HepG2 (cell line): ENCODE measurements around the gene MAT2A.

Experiments used
- CHD2 ChIP-seq: IDR thresholded peaks from 2 replicates; pipeline ENCODE4 v1.6.1; 2011; ENCODE audit warnings: low read depth, low read length, improper control_type of control experiment
- MYNN ChIP-seq: sonication (generic); formaldehyde crosslinking; IDR thresholded peaks from 2 replicates; pipeline ENCODE4 v1.4.0; 2020; ENCODE audit warnings: mild to moderate bottlenecking, low read depth, missing genetic modification reagents
- POLR2A ChIP-seq, 2 experiments: IDR thresholded peaks; 2 replicates each; pipeline ENCODE4 v1.6.1; 2011; ENCODE audit warnings: low read depth in 2 of 2, low read length in 2 of 2, mild to moderate bottlenecking in 1 of 2, moderate library complexity in 1 of 2; ENCODE audit not compliant: insufficient read depth in 1 of 2
- SALL2 ChIP-seq: sonication (generic); formaldehyde crosslinking; IDR thresholded peaks from 2 replicates; pipeline ENCODE4 v1.8.1; 2023; ENCODE audit warnings: mild to moderate bottlenecking, missing genetic modification reagents, inconsistent platforms
- STAT5B ChIP-seq: sonication (generic); formaldehyde crosslinking; IDR thresholded peaks from 2 replicates; pipeline ENCODE4 v1.4.0; 2020; ENCODE audit warnings: missing genetic modification reagents
- ZNF143 ChIP-seq: sonication (generic); formaldehyde crosslinking; IDR thresholded peaks from 2 replicates; pipeline ENCODE4 v1.4.0; 2020; ENCODE audit warnings: missing genetic modification reagents
- TF ChIP-seq, protein P1 (sequence below): sonication (generic); formaldehyde crosslinking; IDR thresholded peaks from 2 replicates; pipeline ENCODE4 v1.4.0; 2020; ENCODE audit warnings: missing genetic modification reagents
- TF ChIP-seq, protein P2 (sequence below): sonication (generic); formaldehyde crosslinking; IDR thresholded peaks from 2 replicates; pipeline ENCODE4 v1.4.0; 2020; ENCODE audit warnings: missing genetic modification reagents, borderline replicate concordance
- TF ChIP-seq, protein P3 (sequence below), 2 experiments: fragments of 450-650 bp in 1 of 2; sonication (generic) in 1 of 2; formaldehyde crosslinking; IDR thresholded peaks; 2 replicates each; pipeline versions ENCODE4 v1.5.0 to v1.8.0; 2020 to 2022; ENCODE audit warnings: mild to moderate bottlenecking in 1 of 2, missing genetic modification reagents in 1 of 2
- TF ChIP-seq, protein P4 (sequence below): fragments of 450-650 bp; IDR thresholded peaks from 2 replicates; pipeline ENCODE4 v1.6.1; 2016

DNA sequence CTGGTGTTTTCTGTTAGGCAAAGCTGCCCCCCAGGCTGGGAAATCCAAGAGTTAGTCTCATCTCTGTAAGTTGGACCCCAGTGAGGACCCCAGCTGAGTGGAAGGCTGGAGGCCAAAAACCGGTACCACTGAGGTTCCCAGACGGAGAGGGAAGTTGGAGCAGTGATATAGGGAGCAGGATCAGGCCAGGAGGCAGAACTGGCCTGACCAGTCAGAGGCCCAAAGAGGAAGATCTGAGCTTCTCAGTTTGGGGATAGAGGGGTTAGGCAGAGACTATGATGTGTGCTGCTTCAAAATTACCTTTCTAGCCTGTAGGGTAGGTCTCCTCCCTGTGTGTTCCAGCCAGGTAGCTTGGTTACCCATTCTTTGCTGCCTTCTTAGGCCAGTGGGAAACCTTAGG, 52.0 kb downstream of the MAT2A start:
- TF ChIP-seq POLR2A (IDR thresholded peaks at IDR 0.05; ENCODE audit: insufficient read depth in 1 of 2, low read depth in 2 of 2, low read length in 2 of 2) = no peak
- TF ChIP-seq, protein P1, sequence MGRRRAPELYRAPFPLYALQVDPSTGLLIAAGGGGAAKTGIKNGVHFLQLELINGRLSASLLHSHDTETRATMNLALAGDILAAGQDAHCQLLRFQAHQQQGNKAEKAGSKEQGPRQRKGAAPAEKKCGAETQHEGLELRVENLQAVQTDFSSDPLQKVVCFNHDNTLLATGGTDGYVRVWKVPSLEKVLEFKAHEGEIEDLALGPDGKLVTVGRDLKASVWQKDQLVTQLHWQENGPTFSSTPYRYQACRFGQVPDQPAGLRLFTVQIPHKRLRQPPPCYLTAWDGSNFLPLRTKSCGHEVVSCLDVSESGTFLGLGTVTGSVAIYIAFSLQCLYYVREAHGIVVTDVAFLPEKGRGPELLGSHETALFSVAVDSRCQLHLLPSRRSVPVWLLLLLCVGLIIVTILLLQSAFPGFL = no peak
- TF ChIP-seq CHD2 = no peak
- no peak for TF ChIP-seq STAT5B
- TF ChIP-seq, protein P2, sequence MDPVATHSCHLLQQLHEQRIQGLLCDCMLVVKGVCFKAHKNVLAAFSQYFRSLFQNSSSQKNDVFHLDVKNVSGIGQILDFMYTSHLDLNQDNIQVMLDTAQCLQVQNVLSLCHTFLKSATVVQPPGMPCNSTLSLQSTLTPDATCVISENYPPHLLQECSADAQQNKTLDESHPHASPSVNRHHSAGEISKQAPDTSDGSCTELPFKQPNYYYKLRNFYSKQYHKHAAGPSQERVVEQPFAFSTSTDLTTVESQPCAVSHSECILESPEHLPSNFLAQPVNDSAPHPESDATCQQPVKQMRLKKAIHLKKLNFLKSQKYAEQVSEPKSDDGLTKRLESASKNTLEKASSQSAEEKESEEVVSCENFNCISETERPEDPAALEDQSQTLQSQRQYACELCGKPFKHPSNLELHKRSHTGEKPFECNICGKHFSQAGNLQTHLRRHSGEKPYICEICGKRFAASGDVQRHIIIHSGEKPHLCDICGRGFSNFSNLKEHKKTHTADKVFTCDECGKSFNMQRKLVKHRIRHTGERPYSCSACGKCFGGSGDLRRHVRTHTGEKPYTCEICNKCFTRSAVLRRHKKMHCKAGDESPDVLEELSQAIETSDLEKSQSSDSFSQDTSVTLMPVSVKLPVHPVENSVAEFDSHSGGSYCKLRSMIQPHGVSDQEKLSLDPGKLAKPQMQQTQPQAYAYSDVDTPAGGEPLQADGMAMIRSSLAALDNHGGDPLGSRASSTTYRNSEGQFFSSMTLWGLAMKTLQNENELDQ (CRISPR knock-in tag) = no peak
- no peak for TF ChIP-seq ZNF143 (CRISPR knock-in tag)
- TF ChIP-seq, protein P3, sequence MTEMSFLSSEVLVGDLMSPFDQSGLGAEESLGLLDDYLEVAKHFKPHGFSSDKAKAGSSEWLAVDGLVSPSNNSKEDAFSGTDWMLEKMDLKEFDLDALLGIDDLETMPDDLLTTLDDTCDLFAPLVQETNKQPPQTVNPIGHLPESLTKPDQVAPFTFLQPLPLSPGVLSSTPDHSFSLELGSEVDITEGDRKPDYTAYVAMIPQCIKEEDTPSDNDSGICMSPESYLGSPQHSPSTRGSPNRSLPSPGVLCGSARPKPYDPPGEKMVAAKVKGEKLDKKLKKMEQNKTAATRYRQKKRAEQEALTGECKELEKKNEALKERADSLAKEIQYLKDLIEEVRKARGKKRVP (CRISPR knock-in tag; IDR thresholded peaks at IDR 0.05) = no peak
- no peak for TF ChIP-seq MYNN (CRISPR knock-in tag)
- TF ChIP-seq, protein P4, sequence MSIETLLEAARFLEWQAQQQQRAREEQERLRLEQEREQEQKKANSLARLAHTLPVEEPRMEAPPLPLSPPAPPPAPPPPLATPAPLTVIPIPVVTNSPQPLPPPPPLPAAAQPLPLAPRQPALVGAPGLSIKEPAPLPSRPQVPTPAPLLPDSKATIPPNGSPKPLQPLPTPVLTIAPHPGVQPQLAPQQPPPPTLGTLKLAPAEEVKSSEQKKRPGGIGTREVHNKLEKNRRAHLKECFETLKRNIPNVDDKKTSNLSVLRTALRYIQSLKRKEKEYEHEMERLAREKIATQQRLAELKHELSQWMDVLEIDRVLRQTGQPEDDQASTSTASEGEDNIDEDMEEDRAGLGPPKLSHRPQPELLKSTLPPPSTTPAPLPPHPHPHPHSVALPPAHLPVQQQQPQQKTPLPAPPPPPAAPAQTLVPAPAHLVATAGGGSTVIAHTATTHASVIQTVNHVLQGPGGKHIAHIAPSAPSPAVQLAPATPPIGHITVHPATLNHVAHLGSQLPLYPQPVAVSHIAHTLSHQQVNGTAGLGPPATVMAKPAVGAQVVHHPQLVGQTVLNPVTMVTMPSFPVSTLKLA = no peak
- no peak for TF ChIP-seq SALL2 (CRISPR knock-in tag)
